Mucosa of rectum (tissue), 2 donors: ENCODE results near the gene CFDP1.
A peak's percentile ranks its signal among the peaks of the same experiment; 100 is the strongest.

Experiments
- H3K27ac ChIP-seq, 2 donors: one replicate each; pipeline ENCODE4 v1.7.0; 2013; ENCODE audit warnings: inconsistent platforms in 2 of 2, low read depth in 2 of 2, low read length in 2 of 2
- H3K27me3 ChIP-seq, 2 donors: one replicate each; pipeline ENCODE4 v1.7.0; 2013; ENCODE audit warnings: low read length in 2 of 2; ENCODE audit not compliant: control insufficient read depth in 2 of 2, insufficient read depth in 2 of 2
- H3K36me3 ChIP-seq, 2 donors: one replicate each; pipeline ENCODE4 v1.7.0; 2013; ENCODE audit warnings: low read length in 2 of 2; ENCODE audit not compliant: control insufficient read depth in 2 of 2, insufficient read depth in 2 of 2
- H3K4me1 ChIP-seq, 2 donors: one replicate each; pipeline ENCODE4 v1.7.0; 2013; ENCODE audit warnings: low read length in 2 of 2, mild to moderate bottlenecking in 1 of 2; ENCODE audit not compliant: control insufficient read depth in 2 of 2, insufficient read depth in 2 of 2
- H3K4me3 ChIP-seq, 2 donors: one replicate each; pipeline ENCODE4 v1.7.0; 2013; ENCODE audit warnings: low read length in 2 of 2
- H3K9ac ChIP-seq, 2 donors: one replicate each; pipeline ENCODE4 v1.7.0; 2013; ENCODE audit warnings: low read length in 2 of 2, low read depth in 1 of 2, mild to moderate bottlenecking in 1 of 2
- H3K9me3 ChIP-seq, 2 donors: one replicate each; pipeline ENCODE4 v1.7.0; 2013; ENCODE audit warnings: low read length in 2 of 2; ENCODE audit not compliant: control insufficient read depth in 2 of 2
- donor health status: healthy.
- donor health status: Normal muscosa, but diverticular disease.

The CFDP1 gene

DNA sequence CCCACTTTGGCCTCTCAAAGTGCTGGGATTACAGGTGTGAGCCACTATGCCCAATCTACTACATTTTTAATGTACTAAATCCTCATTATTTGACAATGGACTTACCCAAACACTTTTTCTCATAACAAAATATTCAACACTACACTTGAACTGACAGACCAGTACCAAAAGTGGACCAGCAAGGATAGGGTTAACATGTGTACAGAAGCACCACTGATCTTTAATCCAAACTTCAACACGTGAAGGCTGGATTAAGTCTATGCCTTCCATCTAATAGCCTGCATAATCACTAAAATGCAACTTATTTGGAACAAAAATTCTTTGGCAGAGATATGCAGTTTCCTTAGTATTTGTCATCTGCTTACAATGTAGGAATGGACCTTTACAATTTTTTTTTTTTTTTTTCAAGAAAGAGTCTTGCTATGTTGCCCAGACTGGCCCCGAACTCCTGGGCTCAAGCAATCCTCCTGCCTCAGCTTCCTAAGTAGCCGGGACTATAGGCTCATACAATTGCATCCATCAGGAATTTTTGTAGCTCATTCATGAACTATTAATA is 121.8 kb downstream of the CFDP1 start:
- Histone ChIP-seq H3K9ac (no peak overlapping the region), H3K27me3 (no peaks in the 10 kb centered on the region), H3K36me3 (peaks cover 0 to 2% of the 10 kb centered on the region in 2 donors), H3K4me1 (peaks cover 14 to 26% of the 10 kb centered on the region in 2 donors), H3K9me3 (no peaks in the 10 kb centered on the region), H3K27ac (no peak overlapping the region), H3K4me3 (no peak overlapping the region)

GRCh38 chr16:75310541-75310940 is 122.8 kb downstream of the CFDP1 start:
- Histone ChIP-seq H3K27me3 (no peaks in the 10 kb centered on the region), H3K36me3 (peaks cover 0 to 2% of the 10 kb centered on the region in 2 donors), H3K27ac (peak overlapping the region in 1 of 2 donors; percentile 71), H3K9me3 (no peaks in the 10 kb centered on the region), H3K4me3 (no peak overlapping the region), H3K4me1 (peaks cover 22 to 35% of the 10 kb centered on the region in 2 donors), H3K9ac (no peak overlapping the region)

- H3K27me3 ChIP-seq = no peaks in the 10 kb centered on the region
- H3K4me1 ChIP-seq = peaks cover 28 to 39% of the 10 kb centered on the region in 2 donors
- no peaks in the 10 kb centered on the region for H3K9me3 ChIP-seq
- no peak overlapping the region for H3K4me3 ChIP-seq
- H3K27ac ChIP-seq = peak overlapping the region in 1 of 2 donors; percentile 71
- H3K9ac ChIP-seq = no peak overlapping the region
- H3K36me3 ChIP-seq = peaks cover 0 to 2% of the 10 kb centered on the region in 2 donors
These were observed 123.3 kb downstream of the CFDP1 start for GRCh38 chr16:75309899-75310430.

DNA sequence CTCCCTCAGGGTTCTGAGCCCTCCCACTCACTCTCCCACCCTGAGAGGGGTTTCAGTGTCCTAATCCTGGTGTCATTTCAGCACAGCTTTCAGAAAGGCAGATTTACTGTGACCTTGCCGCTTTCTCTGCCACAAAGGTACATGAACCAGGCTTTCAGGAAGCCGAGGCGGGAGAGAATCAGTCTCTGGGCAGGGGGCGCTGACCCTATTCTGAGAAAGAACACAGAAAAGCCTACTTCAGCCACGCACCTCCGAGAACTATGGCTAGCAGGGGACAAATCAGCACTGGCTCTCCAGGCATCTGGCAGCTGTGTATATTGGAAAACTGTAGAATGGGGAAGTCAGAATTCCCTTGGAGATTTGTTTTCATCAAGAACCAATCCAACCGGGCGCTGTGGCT is 124.1 kb downstream of the CFDP1 start:
- no peak overlapping the region for H3K4me3 ChIP-seq
- no peak overlapping the region for H3K9ac ChIP-seq
- peaks cover 0 to 4% of the 10 kb centered on the region in 2 donors for H3K36me3 ChIP-seq
- H3K27me3 ChIP-seq = no peaks in the 10 kb centered on the region
- H3K4me1 ChIP-seq = peaks cover 36 to 48% of the 10 kb centered on the region in 2 donors
- H3K27ac ChIP-seq = peak overlapping the region in 1 of 2 donors; percentile 16
- H3K9me3 ChIP-seq = no peaks in the 10 kb centered on the region

GRCh38 chr16:75308011-75308410 is 125.3 kb downstream of the CFDP1 start:
- H3K36me3 ChIP-seq = peaks cover 3 to 9% of the 10 kb centered on the region in 2 donors
- no peaks in the 10 kb centered on the region for H3K9me3 ChIP-seq
- no peaks in the 10 kb centered on the region for H3K27me3 ChIP-seq
- H3K4me1 ChIP-seq = peaks cover 40 to 51% of the 10 kb centered on the region in 2 donors
- no peak overlapping the region for H3K4me3 ChIP-seq
- no peak overlapping the region for H3K9ac ChIP-seq
- H3K27ac ChIP-seq = no peak overlapping the region

DNA sequence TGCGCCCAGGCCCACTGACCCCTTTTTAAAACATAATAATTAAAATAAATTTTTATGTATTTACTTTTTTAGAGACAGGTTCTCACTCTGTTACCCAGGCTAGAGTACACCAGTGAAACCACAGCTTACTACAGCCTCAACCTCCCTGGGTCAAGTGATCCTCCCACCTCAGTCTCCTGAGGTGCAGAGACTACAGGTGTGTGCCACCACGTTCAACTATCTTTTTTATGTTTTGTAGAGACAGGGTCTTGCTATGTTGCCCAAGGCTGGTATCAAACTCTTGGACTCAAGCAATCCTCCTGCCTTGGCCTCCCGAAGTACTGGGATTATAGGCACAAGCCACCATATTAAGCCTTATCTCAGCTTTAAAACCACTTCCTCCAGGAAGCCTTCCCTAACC is 125.8 kb downstream of the CFDP1 start:
- Histone ChIP-seq H3K9me3 (no peaks in the 10 kb centered on the region), H3K27me3 (no peaks in the 10 kb centered on the region), H3K9ac (no peak overlapping the region), H3K36me3 (peaks cover 5 to 10% of the 10 kb centered on the region in 2 donors), H3K4me3 (no peak overlapping the region), H3K27ac (no peak overlapping the region), H3K4me1 (peaks cover 40 to 51% of the 10 kb centered on the region in 2 donors)

DNA sequence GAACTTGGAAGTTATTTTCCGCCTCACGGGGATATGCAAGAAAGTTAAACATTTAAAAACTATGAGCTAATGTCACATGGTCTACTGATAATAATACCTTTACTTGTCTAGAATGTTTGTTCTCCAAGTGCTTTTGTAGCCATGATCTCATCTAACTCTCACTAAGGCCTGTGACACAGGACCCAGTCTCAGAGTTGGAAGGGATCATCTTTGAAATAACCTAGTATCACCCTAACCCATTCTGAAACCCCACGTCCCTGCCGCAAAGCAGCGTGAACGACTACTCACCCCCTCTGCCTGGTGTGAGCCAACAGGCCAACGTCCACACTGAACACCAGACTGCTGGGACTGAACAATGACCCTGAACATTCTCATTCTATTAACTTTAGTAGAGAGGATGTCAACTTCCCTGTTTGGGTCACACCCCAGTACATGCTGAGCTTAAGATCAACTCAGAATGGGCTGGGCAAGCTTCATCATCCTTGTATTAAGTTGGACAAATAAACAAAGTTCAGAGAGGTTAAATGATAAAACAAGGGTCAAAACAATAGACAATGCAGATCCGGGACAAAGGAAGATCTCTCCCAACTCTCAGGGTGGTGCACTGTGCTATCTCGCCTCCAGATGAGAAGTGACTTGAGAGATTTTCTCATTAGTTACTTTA is 127.1 kb downstream of the CFDP1 start:
- peaks cover 40 to 51% of the 10 kb centered on the region in 2 donors for H3K4me1 ChIP-seq
- H3K27me3 ChIP-seq = no peaks in the 10 kb centered on the region
- H3K36me3 ChIP-seq = peaks cover 11 to 21% of the 10 kb centered on the region in 2 donors
- peak overlapping the region; percentile 93 for H3K27ac ChIP-seq
- H3K9me3 ChIP-seq = no peaks in the 10 kb centered on the region
- H3K9ac ChIP-seq = peak overlapping the region; percentile 43 to 70
- H3K4me3 ChIP-seq = peak overlapping the region; percentile 49 to 58

- Histone ChIP-seq H3K36me3 (peaks cover 13 to 28% of the 10 kb centered on the region in 2 donors), H3K27ac (peak overlapping the region; percentile 93), H3K9me3 (no peaks in the 10 kb centered on the region), H3K27me3 (no peaks in the 10 kb centered on the region), H3K9ac (peak overlapping the region; percentile 66 to 70), H3K4me3 (peak overlapping the region; percentile 49 to 58), H3K4me1 (peaks cover 39 to 51% of the 10 kb centered on the region in 2 donors)
These were observed 127.8 kb downstream of the CFDP1 start for GRCh38 chr16:75305364-75306098.

DNA sequence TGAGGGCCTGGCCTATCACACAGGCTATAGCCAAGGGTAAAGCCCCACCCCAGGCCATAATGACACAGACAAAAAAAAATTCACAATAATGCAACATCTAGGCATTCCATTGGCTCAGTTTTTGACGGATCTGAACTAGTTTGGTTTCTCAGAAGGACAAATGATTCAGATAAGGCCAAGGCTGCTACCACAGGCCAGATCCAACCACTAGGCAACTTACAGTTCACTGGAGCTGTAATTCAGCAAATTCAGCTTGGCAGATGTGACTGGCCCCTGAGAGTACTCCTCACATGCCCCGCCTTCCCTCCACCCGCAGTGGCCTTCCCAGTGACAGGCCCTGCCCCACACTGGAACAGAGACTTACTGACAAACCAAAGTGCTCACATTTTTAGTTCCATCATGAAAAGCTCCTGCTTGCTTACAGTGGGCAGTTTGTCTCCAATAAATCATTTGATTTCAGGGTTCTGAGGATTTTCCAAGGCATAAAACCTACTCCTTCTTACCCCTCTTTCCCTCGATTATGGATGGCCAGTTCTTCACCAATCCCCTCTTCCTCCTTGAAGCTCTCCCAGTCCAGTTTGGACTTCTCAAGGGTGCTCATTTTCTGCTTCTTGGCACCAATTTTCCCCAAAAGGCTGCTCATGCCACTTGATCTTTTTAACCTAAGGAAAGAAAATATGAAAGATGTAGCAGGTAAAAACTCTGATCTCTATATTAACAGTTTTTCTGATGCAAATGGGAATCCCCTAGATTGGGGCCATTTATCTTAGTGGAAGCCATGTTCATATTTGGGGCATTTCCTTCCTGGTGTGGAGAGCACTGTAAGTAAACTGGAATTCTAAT is 128.6 kb downstream of the CFDP1 start:
- H3K27me3 ChIP-seq = no peaks in the 10 kb centered on the region
- H3K9me3 ChIP-seq = no peaks in the 10 kb centered on the region
- peak overlapping the region; percentile 66 to 70 for H3K9ac ChIP-seq
- H3K27ac ChIP-seq = peak overlapping the region; percentile 93
- peaks cover 19 to 33% of the 10 kb centered on the region in 2 donors for H3K36me3 ChIP-seq
- H3K4me1 ChIP-seq = peaks cover 36 to 44% of the 10 kb centered on the region in 2 donors
- H3K4me3 ChIP-seq = peak overlapping the region; percentile 0 to 43
